ENCODE measurements around the gene ZC3H12A. TPM values are rescaled to one million over a fixed set of nuclear protein-coding genes. Genes with fewer than 3 reads are reported as not detected.

Gene ZC3H12A
- total and polyA plus RNA-seq, 2 experiments from 2014 or later: 9.0 to 9.3 TPM

- H3K27ac ChIP-seq (ENCODE audit: low read depth): no peak overlapping the region
- no peak overlapping the region for H3K4me2 ChIP-seq
- no peaks in the 10 kb centered on the region; the same call in 1 of the 2 replicates for H4K20me1 ChIP-seq (replicated peaks; ENCODE audit: insufficient read depth)
- H3F3A ChIP-seq (replicated peaks; ENCODE audit: low read depth): no peaks in the 10 kb centered on the region
- DNase-seq (ENCODE audit: low spot score) (no peak), ATAC-seq (no peak)
- no peak overlapping the region for H2AFZ ChIP-seq
- Mint-ChIP-seq H3K27ac (no peak overlapping the region), H3K4me1 (peaks cover 31% of the 10 kb centered on the region), H3K27me3 (ENCODE audit: insufficient read depth, low read depth, poor library complexity) (peaks cover 12% of the 10 kb centered on the region), H3K36me3 (ENCODE audit: low read depth) (peaks cover 43% of the 10 kb centered on the region), H3K4me3 (no peak overlapping the region), H3K9me3 (no peaks in the 10 kb centered on the region)
- no peak for TF ChIP-seq EZH2phosphoT487 (IDR thresholded peaks at IDR 0.05; ENCODE audit: unreplicated experiment)
- no peak for TF ChIP-seq NANOG (IDR thresholded peaks at IDR 0.05; ENCODE audit: borderline replicate concordance)
- TF ChIP-seq EZH2 (IDR thresholded peaks at IDR 0.05; ENCODE audit: low read depth, unreplicated experiment): no peak
- TF ChIP-seq POLR2AphosphoS5 (IDR thresholded peaks at IDR 0.05; ENCODE audit: low read depth): no peak
- TF ChIP-seq REST (IDR thresholded peaks at IDR 0.05; ENCODE audit: unreplicated experiment): no peak
- no peak for TF ChIP-seq JUNB (IDR thresholded peaks at IDR 0.05; ENCODE audit: unreplicated experiment)
- no peak for TF ChIP-seq STAT1 (IDR thresholded peaks at IDR 0.05; ENCODE audit: unreplicated experiment)
- TF ChIP-seq ETS1 (IDR thresholded peaks at IDR 0.05): no peak
- no peak for TF ChIP-seq ZNF331 (CRISPR knock-in tag; IDR thresholded peaks at IDR 0.05; ENCODE audit: low read depth)
- TF ChIP-seq CREB1 (CRISPR knock-in tag; IDR thresholded peaks at IDR 0.05; ENCODE audit: low read depth): no peak
- no peak for TF ChIP-seq ZNF114 (CRISPR knock-in tag; IDR thresholded peaks at IDR 0.05)
- TF ChIP-seq ZNF462 (CRISPR knock-in tag; IDR thresholded peaks at IDR 0.05): no peak
- TF ChIP-seq CTCF (conservative IDR thresholded peaks at IDR 0.05; ENCODE audit: low read depth in 2 of 2): no peak
- H3K27me3 ChIP-seq (ENCODE audit: insufficient read depth): no peaks in the 10 kb centered on the region
- peaks cover 20% of the 10 kb centered on the region for H3K79me2 ChIP-seq (replicated peaks; ENCODE audit: insufficient read depth)
- H3K4me3 ChIP-seq: no peak overlapping the region
- no peaks in the 10 kb centered on the region for H3K9me2 ChIP-seq (ENCODE audit: insufficient read depth)
- H3K4me1 ChIP-seq (ENCODE audit: insufficient read depth): peaks cover 24% of the 10 kb centered on the region
- no peaks in the 10 kb centered on the region for H3K36me3 ChIP-seq (ENCODE audit: insufficient read depth)
These were observed 7.1 kb downstream of the ZC3H12A start for GRCh38 chr1:37481289-37482003.

Measured in GM23338 (cell line).